HUES6 (cell line): ENCODE results near the gene PRMT1.

ENCODE experiments used
- H3K27ac ChIP-seq: 2 replicates; pipeline ENCODE4 v1.7.0; 2013; ENCODE audit warnings: low read depth, mild to moderate bottlenecking, low read length, inconsistent platforms
- H3K27me3 ChIP-seq: 2 replicates; pipeline ENCODE4 v1.6.1; 2013; ENCODE audit warnings: low read length; ENCODE audit not compliant: control insufficient read depth, insufficient read depth
- H3K36me3 ChIP-seq: 2 replicates; pipeline ENCODE4 v1.6.1; 2013; ENCODE audit warnings: low read length; ENCODE audit not compliant: control insufficient read depth, insufficient read depth
- H3K4me1 ChIP-seq: 2 replicates; pipeline ENCODE4 v1.6.1; 2013; ENCODE audit warnings: low read length; ENCODE audit not compliant: control insufficient read depth, insufficient read depth
- H3K4me3 ChIP-seq: 2 replicates; pipeline ENCODE4 v1.5.1; 2013; ENCODE audit warnings: low read depth, low read length
- H3K9ac ChIP-seq: one replicate; pipeline ENCODE4 v1.6.1; 2013; ENCODE audit warnings: mild to moderate bottlenecking, low read length
- H3K9me3 ChIP-seq: 2 replicates; pipeline ENCODE4 v1.6.1; 2013; ENCODE audit warnings: low read depth, low read length; ENCODE audit not compliant: control insufficient read depth, insufficient read depth

The PRMT1 gene

GRCh38 chr19:49684251-49684982, 7.3 kb downstream of the PRMT1 start:
- Histone ChIP-seq H3K27ac (no peak overlapping the region), H3K9ac (no peak overlapping the region), H3K4me3 (no peak overlapping the region), H3K9me3 (no peaks in the 10 kb centered on the region), H3K27me3 (no peaks in the 10 kb centered on the region), H3K4me1 (peaks cover 14% of the 10 kb centered on the region), H3K36me3 (peaks cover 75% of the 10 kb centered on the region)

GRCh38 chr19:49684983-49685553, 8.0 kb downstream of the PRMT1 start:
- H3K9me3 ChIP-seq: no peaks in the 10 kb centered on the region
- no peak overlapping the region for H3K27ac ChIP-seq
- peaks cover 75% of the 10 kb centered on the region for H3K36me3 ChIP-seq
- no peaks in the 10 kb centered on the region for H3K27me3 ChIP-seq
- H3K4me3 ChIP-seq: no peak overlapping the region
- H3K9ac ChIP-seq: no peak overlapping the region
- H3K4me1 ChIP-seq: peaks cover 9% of the 10 kb centered on the region

GRCh38 chr19:49685845-49686332, 8.8 kb downstream of the PRMT1 start:
- no peaks in the 10 kb centered on the region for H3K27me3 ChIP-seq
- H3K9me3 ChIP-seq: no peaks in the 10 kb centered on the region
- H3K4me1 ChIP-seq: peaks cover 10% of the 10 kb centered on the region
- no peak overlapping the region for H3K9ac ChIP-seq
- H3K36me3 ChIP-seq: peaks cover 74% of the 10 kb centered on the region
- H3K27ac ChIP-seq: no peak overlapping the region
- no peak overlapping the region for H3K4me3 ChIP-seq

GRCh38 chr19:49686503-49687088, 9.5 kb downstream of the PRMT1 start:
- Histone ChIP-seq H3K36me3 (peaks cover 69% of the 10 kb centered on the region), H3K4me1 (peaks cover 12% of the 10 kb centered on the region), H3K27me3 (no peaks in the 10 kb centered on the region), H3K9ac (no peak overlapping the region), H3K4me3 (no peak overlapping the region), H3K9me3 (no peaks in the 10 kb centered on the region), H3K27ac (no peak overlapping the region)

- H3K9me3 ChIP-seq: no peaks in the 10 kb centered on the region
- H3K36me3 ChIP-seq: peaks cover 64% of the 10 kb centered on the region
- H3K27ac ChIP-seq: no peak overlapping the region
- H3K4me1 ChIP-seq: peaks cover 13% of the 10 kb centered on the region
- no peaks in the 10 kb centered on the region for H3K27me3 ChIP-seq
- H3K9ac ChIP-seq: no peak overlapping the region
- no peak overlapping the region for H3K4me3 ChIP-seq
These were observed 10.1 kb downstream of the PRMT1 start for GRCh38 chr19:49687150-49687549.

GRCh38 chr19:49687566-49688316, 10.7 kb downstream of the PRMT1 start:
- H3K36me3 ChIP-seq: peaks cover 58% of the 10 kb centered on the region
- no peak overlapping the region for H3K9ac ChIP-seq
- H3K27me3 ChIP-seq: no peaks in the 10 kb centered on the region
- H3K9me3 ChIP-seq: no peaks in the 10 kb centered on the region
- H3K4me3 ChIP-seq: no peak overlapping the region
- H3K4me1 ChIP-seq: peaks cover 13% of the 10 kb centered on the region
- no peak overlapping the region for H3K27ac ChIP-seq

GRCh38 chr19:49688531-49689132, 11.6 kb downstream of the PRMT1 start:
- Histone ChIP-seq H3K4me3 (no peak overlapping the region), H3K9me3 (no peaks in the 10 kb centered on the region), H3K36me3 (peaks cover 50% of the 10 kb centered on the region), H3K4me1 (peaks cover 13% of the 10 kb centered on the region), H3K27me3 (no peaks in the 10 kb centered on the region), H3K27ac (no peak overlapping the region), H3K9ac (no peak overlapping the region)

GRCh38 chr19:49689133-49690078, 12.3 kb downstream of the PRMT1 start, which contains the start of gene ADM5:
ADM5 (plus strand) TSS chr19:49689594; CDS start chr19:49689838, 244 bp downstream.
- H3K4me1 ChIP-seq: peaks cover 13% of the 10 kb centered on the region
- H3K36me3 ChIP-seq: peaks cover 42% of the 10 kb centered on the region
- peak within 1 kb of the TSS; percentile 70 for H3K9ac ChIP-seq
- H3K27me3 ChIP-seq: no peaks in the 10 kb centered on the region
- H3K4me3 ChIP-seq: peak within 1 kb of the TSS; percentile 67
- no peak within 1 kb of the TSS for H3K27ac ChIP-seq
- H3K9me3 ChIP-seq: no peaks in the 10 kb centered on the region

GRCh38 chr19:49690079-49690655, 13.1 kb downstream of the PRMT1 start:
- Histone ChIP-seq H3K27me3 (no peaks in the 10 kb centered on the region), H3K27ac (no peak overlapping the region), H3K9ac (peak overlapping the region; percentile 70), H3K36me3 (peaks cover 35% of the 10 kb centered on the region), H3K9me3 (no peaks in the 10 kb centered on the region), H3K4me3 (peak overlapping the region; percentile 67), H3K4me1 (peaks cover 13% of the 10 kb centered on the region)
